VCaP (cell line): ENCODE results near the gene ARHGEF10L.
A peak's percentile ranks its signal among the peaks of the same experiment; 100 is the strongest.
"Not testable (repeated sequence)": the region's sequence is repeated elsewhere in the genome, so short reads cannot be mapped to it uniquely, and the experiment has no call there.

Experiments
- H3K27ac ChIP-seq: fragments of 450-650 bp; 2 replicates; pipeline ENCODE4 v1.5.1; 2017
- TF ChIP-seq, protein P1 (sequence below): fragments of 450-650 bp; conservative IDR thresholded peaks from 2 replicates; pipeline ENCODE4 v1.5.1; 2017; ENCODE audit warnings: mild to moderate bottlenecking, moderate library complexity

Gene ARHGEF10L

GRCh38 chr1:17621691-17622090 is 82.2 kb downstream of the ARHGEF10L start:
- H3K27ac ChIP-seq, result no peak overlapping the region
- TF ChIP-seq, protein P1, sequence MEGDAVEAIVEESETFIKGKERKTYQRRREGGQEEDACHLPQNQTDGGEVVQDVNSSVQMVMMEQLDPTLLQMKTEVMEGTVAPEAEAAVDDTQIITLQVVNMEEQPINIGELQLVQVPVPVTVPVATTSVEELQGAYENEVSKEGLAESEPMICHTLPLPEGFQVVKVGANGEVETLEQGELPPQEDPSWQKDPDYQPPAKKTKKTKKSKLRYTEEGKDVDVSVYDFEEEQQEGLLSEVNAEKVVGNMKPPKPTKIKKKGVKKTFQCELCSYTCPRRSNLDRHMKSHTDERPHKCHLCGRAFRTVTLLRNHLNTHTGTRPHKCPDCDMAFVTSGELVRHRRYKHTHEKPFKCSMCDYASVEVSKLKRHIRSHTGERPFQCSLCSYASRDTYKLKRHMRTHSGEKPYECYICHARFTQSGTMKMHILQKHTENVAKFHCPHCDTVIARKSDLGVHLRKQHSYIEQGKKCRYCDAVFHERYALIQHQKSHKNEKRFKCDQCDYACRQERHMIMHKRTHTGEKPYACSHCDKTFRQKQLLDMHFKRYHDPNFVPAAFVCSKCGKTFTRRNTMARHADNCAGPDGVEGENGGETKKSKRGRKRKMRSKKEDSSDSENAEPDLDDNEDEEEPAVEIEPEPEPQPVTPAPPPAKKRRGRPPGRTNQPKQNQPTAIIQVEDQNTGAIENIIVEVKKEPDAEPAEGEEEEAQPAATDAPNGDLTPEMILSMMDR, result no peak

DNA sequence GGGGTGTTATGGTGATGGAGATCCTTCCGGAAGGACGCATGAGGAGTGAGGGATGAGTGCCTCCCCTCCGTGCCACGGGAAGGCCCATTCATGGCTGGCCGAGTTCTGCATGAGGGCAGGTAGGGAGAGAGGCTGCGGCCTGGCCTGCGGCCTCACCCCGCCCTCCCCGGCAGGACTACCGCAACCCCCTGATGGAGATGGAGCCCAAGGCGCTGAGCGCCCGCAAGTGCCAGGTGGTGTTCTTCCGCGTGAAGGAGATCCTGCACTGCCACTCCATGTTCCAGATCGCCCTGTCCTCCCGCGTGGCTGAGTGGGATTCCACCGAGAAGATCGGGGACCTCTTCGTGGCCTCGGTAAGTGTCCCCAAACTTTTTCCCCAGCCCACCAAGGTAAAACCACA is 83.3 kb downstream of the ARHGEF10L start:
- H3K27ac ChIP-seq, result no peak overlapping the region
- TF ChIP-seq, protein P1, result no peak

DNA sequence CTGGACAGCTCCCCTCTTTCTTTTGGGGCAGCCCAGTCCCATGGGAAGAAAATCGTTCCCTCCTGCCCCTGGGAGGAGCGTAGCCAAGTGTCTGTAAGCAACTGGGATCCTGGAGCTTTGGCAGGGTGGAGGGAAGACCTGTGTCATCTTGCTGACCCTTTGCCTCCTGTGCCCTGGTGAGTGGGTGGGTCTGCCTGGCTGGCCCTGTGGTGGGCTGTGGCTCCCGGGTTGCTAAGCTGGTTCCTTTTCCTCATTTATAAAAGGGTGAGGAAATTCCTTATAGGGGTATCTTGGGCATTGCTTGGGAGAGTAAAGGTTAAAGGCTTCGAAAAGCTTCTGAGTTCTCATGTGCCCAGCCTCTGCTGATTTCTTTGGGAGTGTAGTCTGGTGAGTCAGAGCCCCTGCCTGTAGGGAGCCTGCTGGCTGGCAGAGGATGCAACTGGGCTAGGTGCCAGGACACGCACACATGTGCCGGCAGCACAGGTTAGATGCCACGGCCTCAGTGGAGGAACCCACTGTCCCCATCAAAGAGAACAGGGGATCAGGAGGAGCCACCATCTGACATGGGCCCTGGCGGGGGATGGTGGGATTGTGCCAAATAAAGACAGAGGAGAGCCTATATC is 85.2 kb downstream of the ARHGEF10L start:
- TF ChIP-seq, protein P1, result no peak
- no peak overlapping the region for H3K27ac ChIP-seq

GRCh38 chr1:17627239-17628052 is 87.9 kb downstream of the ARHGEF10L start:
- TF ChIP-seq, protein P1, result peak; percentile 33

DNA sequence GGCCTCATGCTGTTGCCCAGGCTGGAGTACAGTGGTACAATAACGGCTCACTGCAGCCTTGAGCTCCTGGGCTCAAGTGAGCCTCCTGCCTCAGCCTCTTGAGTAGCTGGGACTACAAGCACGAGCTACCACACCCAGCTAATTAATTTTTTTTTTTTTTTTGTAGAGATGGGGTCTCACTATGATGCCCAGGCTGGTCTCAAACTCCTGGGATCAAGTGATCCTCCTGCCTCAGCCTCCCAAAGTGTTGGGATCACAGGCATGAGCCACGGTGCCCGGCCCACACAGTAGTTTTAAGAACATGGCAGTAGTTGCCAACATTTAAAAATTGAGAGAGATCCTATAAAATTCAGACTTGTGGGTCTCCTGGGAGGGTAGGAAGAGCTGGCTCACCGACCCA is 89.5 kb downstream of the ARHGEF10L start:
- not testable (repeated sequence) for H3K27ac ChIP-seq

More at GRCh38 chr1:17627239-17628052, 87.9 kb downstream of the ARHGEF10L start:
- H3K27ac ChIP-seq, result no peak overlapping the region

DNA sequence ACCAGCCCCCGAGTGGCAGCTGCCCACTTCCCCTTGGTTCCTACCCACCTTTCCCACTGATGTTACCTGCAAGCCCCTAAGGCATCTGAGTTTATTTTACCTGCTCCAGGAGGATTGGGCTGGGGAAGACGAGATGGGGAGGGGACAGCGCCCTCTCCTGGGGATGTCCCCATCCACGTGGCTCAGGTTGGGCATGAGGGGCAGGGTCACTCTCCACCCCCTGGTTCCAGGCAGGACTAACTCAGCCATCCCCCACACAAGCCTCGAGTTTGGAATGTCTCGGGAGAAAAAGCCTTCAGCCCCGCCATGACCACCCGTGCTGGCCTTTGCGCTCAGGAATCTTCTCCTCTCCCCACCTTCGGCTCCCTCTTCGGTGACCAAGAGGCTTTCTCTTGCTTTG is 90.0 kb downstream of the ARHGEF10L start:
- TF ChIP-seq, protein P1, result peak; percentile 59
- H3K27ac ChIP-seq, result no peak overlapping the region

DNA sequence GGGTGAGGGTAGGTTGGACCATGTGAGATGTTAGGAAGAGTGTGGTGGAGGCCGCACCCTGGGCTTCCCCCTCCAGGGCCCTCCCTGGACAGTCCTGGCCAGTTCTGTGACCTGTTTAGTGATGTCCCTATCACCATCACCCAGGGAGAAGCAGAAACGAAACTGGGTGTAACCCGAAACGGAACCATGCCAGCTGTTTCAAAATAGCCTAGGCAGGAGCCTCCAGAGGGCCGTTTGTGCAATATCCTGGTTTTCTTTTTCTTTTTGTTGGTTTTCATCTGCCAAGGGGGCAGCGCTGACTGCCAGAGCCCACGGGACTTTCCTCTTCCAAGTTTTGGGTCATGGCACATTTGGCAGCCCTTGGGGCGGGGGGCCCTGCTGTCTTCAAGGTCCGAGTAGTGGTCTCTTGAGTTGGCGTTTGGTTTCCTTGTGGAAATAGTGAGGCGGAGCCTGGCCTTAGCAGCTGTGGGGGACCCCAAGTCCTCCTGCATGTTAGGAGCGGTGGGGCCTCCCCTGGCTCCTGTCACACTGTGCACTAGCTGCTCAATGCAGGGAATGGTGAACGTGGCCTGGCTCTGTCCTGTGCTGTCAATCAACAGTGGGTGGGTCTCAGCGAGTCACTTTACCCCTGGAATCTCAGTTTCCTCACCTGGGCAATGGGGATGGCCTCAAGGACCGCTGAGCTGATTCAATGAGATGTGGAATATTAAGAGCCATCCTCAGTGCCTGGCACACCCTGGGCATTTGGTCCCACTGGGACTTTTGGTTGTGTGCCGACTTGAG is 90.7 kb downstream of the ARHGEF10L start:
- no peak overlapping the region for H3K27ac ChIP-seq
- TF ChIP-seq, protein P1, result no peak
